Small intestine (tissue), 7 donors: ENCODE results near the gene TAF3. TPM values are rescaled to one million over a fixed set of nuclear protein-coding genes. Genes with fewer than 3 reads are reported as not detected.

Source experiments
- DNase-seq, 2 donors: peaks; one replicate each; pipeline versions ENCODE4 v3.0.0 to v3.0.0-alpha.2; 2013
- FAIRE-seq: peaks from 2 replicates; lab custom pipeline; 2012; peaks lifted over from hg19 to GRCh38; lab: Jason Lieb, UNC
- H3K27ac ChIP-seq, 3 donors: one replicate each; pipeline ENCODE4 v1.5.1; 2013; ENCODE audit warnings: low read length in 2 of 3, mild to moderate bottlenecking in 2 of 3, control low read depth in 1 of 3, inconsistent platforms in 1 of 3, low read depth in 1 of 3, moderate library complexity in 1 of 3
- H3K27me3 ChIP-seq, 3 donors: one replicate each; pipeline ENCODE4 v1.6.1; 2013; ENCODE audit warnings: low read length in 3 of 3, inconsistent platforms in 1 of 3; ENCODE audit not compliant: control insufficient read depth in 3 of 3, insufficient read depth in 3 of 3
- H3K36me3 ChIP-seq, 3 donors: one replicate each; pipeline ENCODE4 v1.6.1; 2013; ENCODE audit warnings: low read length in 3 of 3, inconsistent platforms in 1 of 3, low read depth in 1 of 3, mild to moderate bottlenecking in 1 of 3, moderate library complexity in 1 of 3; ENCODE audit not compliant: control insufficient read depth in 3 of 3, insufficient read depth in 2 of 3
- H3K4me1 ChIP-seq, 3 donors: one replicate each; pipeline ENCODE4 v1.6.1; 2013; ENCODE audit warnings: low read length in 2 of 3, inconsistent platforms in 1 of 3, low read depth in 1 of 3, mild to moderate bottlenecking in 1 of 3, moderate library complexity in 1 of 3; ENCODE audit not compliant: control insufficient read depth in 3 of 3, insufficient read depth in 2 of 3
- H3K4me3 ChIP-seq, 3 donors: one replicate each; pipeline ENCODE4 v1.5.1; 2013; ENCODE audit warnings: low read length in 3 of 3, control low read depth in 1 of 3, inconsistent platforms in 1 of 3, low read depth in 1 of 3, mild to moderate bottlenecking in 1 of 3, moderate library complexity in 1 of 3
- H3K9me3 ChIP-seq, 2 donors: one replicate each; pipeline ENCODE4 v1.6.1; 2013; ENCODE audit warnings: low read depth in 1 of 2, low read length in 1 of 2; ENCODE audit not compliant: control insufficient read depth in 2 of 2, insufficient read depth in 1 of 2
- WGBS, 3 donors: extraction: QIAGEN DNeasy Blood & Tissue Kit; methylation state at CpG; one replicate each; pipeline ENCODE4 v1.1.7; 2013; 5-methylcytosine and 5-hydroxymethylcytosine counted together
- polyA plus RNA-seq, 4 donors: library from polyadenylated mRNA; stranded (reverse) in 3 of 4; unstranded in 1 of 4; fragments of 200-250 nt in 3 of 4; fragments of 120-200 nt in 1 of 4; gene quantifications; one replicate each; pipeline versions ENCODE4 v1.2.1 to v1.2.3, GENCODE V29; 2013
- donor health status: healthy with polysubstance abuse.
- donor health status: control.
- donor health status: control.
- donor health status: Bipolar disorder and iron deficiency.
- donor health status: healthy.

The TAF3 gene
- polyA plus RNA-seq, 4 donors, result 3.4 to 5.4 (median 4.5) TPM

- Histone ChIP-seq H3K4me1 (peaks cover 0 to 15% (median 0%) of the 10 kb centered on the region in 3 donors), H3K27ac (no peak overlapping the region), H3K27me3 (peaks cover 5 to 100% (median 64%) of the 10 kb centered on the region in 3 donors), H3K4me3 (no peak overlapping the region), H3K36me3 (no peaks in the 10 kb centered on the region), H3K9me3 (no peaks in the 10 kb centered on the region)
- WGBS, 3 donors, result 5 to 11% (median 8%) methylated on average over 22 to 31 of the region's 31 CpGs
- FAIRE-seq (no peak), DNase-seq (peak in 1 of 2 donors; percentile 36)
Measured at GRCh38 chr10:8043569-8044306, 225.4 kb downstream of the TAF3 start.

GRCh38 chr10:8044331-8044907, 226.1 kb downstream of the TAF3 start:
- FAIRE-seq, result no peak

GRCh38 chr10:8044908-8045725, 226.8 kb downstream of the TAF3 start:
- H3K36me3 ChIP-seq, result no peaks in the 10 kb centered on the region
- WGBS, 3 donors, result 1 to 3% (median 3%) methylated on average over 30 to 32 of the region's 32 CpGs
- DNase-seq (peak in 1 of 2 donors; percentile 30), FAIRE-seq (no peak)
- H3K4me1 ChIP-seq, result peaks cover 4 to 18% (median 6%) of the 10 kb centered on the region in 3 donors
- H3K9me3 ChIP-seq, result no peaks in the 10 kb centered on the region
- peak overlapping the region in 1 of 3 donors; percentile 11 for H3K4me3 ChIP-seq
- H3K27ac ChIP-seq, result no peak overlapping the region
- peaks cover 8 to 100% (median 72%) of the 10 kb centered on the region in 3 donors for H3K27me3 ChIP-seq

More at GRCh38 chr10:8044331-8044907, 226.1 kb downstream of the TAF3 start:
- Histone ChIP-seq H3K4me3 (no peak overlapping the region), H3K27ac (no peak overlapping the region), H3K27me3 (peaks cover 7 to 100% (median 68%) of the 10 kb centered on the region in 3 donors), H3K36me3 (no peaks in the 10 kb centered on the region), H3K4me1 (peaks cover under 1 to 15% (median 3%) of the 10 kb centered on the region in 3 donors), H3K9me3 (no peaks in the 10 kb centered on the region)
- DNase-seq, result no peak
- 4 to 9% (median 5%) methylated on average over 12 of the region's 12 CpGs for WGBS, 3 donors

- H3K27ac ChIP-seq, result no peak overlapping the region
- WGBS, 3 donors, result 5 to 8% (median 7%) methylated on average over 17 of the region's 17 CpGs
- H3K4me1 ChIP-seq, result peaks cover 6 to 18% (median 8%) of the 10 kb centered on the region in 3 donors
- peaks cover 8 to 100% (median 75%) of the 10 kb centered on the region in 3 donors for H3K27me3 ChIP-seq
- no peak for DNase-seq
- FAIRE-seq, result no peak
- H3K9me3 ChIP-seq, result no peaks in the 10 kb centered on the region
- no peaks in the 10 kb centered on the region for H3K36me3 ChIP-seq
- H3K4me3 ChIP-seq, result no peak overlapping the region
Measured at GRCh38 chr10:8045726-8046494, 227.6 kb downstream of the TAF3 start.

GRCh38 chr10:8047452-8048280, 229.4 kb downstream of the TAF3 start:
- 4 to 9% (median 7%) methylated on average over 30 of the region's 30 CpGs for whole genome bisulfite sequencing, 3 donors
- H3K9me3 ChIP-seq, result peaks cover 0 to 2% of the 10 kb centered on the region in 2 donors
- DNase-seq (peak in 1 of 2 donors; percentile 14), FAIRE-seq (no peak)
- H3K4me1 ChIP-seq, result peaks cover 6 to 18% (median 8%) of the 10 kb centered on the region in 3 donors
- H3K4me3 ChIP-seq, result no peak overlapping the region
- no peaks in the 10 kb centered on the region for H3K36me3 ChIP-seq
- peaks cover 8 to 100% (median 75%) of the 10 kb centered on the region in 3 donors for H3K27me3 ChIP-seq
- no peak overlapping the region for H3K27ac ChIP-seq

GRCh38 chr10:8048281-8049008, 230.1 kb downstream of the TAF3 start:
- H3K36me3 ChIP-seq, result no peaks in the 10 kb centered on the region
- peaks cover 8 to 99% (median 74%) of the 10 kb centered on the region in 3 donors for H3K27me3 ChIP-seq
- no peak overlapping the region for H3K4me3 ChIP-seq
- 4 to 6% (median 4%) methylated on average over 27 to 29 of the region's 29 CpGs for WGBS, 3 donors
- no peak for FAIRE-seq
- no peak overlapping the region for H3K27ac ChIP-seq
- H3K9me3 ChIP-seq, result peaks cover 0 to 2% of the 10 kb centered on the region in 2 donors
- no peak for DNase-seq
- H3K4me1 ChIP-seq, result peaks cover 6 to 16% (median 8%) of the 10 kb centered on the region in 3 donors
